Fibroblast of the conjunctiva (primary cell): Measurements from ENCODE around the gene HHAT.
A peak's percentile ranks its signal among the peaks of the same experiment; 100 is the strongest.

Source experiments
- DNase-seq: peaks from one replicate; pipeline ENCODE4 v3.0.0-alpha.2; 2010; ENCODE audit warnings: low read depth

The HHAT gene

DNA sequence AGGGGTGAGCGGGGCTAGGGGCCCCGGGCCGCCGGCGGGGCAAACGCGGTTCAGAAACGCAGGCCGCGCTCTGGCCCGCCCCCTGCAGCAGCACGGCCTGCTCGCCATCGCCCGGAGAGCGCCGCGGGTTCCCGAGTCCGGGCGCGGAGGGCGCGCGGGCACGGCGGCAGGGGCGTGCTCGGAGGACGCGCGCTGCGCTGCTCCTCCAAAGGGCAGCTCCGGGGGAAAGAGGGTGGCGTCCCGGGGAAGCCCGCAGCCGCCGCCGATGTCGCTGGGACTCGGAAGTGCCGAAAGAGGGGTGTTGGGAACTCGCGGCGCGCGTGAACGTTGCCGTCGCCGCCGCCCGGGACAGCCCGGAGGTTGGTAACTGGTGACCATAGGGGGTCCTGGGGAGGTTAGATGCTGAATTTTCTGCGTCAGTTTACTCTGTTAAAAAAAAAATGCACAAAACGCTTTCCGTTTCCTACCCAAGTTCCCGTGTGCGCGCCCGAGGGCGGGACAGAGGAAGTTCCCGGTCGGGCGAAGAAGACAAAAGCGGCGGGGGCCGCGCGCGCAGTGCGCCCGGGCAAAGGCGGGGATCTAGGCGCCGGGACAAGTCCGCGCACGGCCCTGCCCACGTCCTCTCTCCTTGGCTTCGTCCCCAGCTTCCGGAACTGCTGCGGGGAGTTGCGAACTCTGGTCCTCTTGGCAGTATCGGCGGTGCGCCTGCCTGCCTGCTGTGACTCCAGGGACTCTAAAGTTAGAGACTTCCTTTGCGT, at the start of gene HHAT:
TSS of gene HHAT (plus strand) at position 157 of the 758 bp plus-strand sequence. CDS start 20,074 bp downstream, outside the sequence.
- peak; percentile 44 for DNase-seq

DNA sequence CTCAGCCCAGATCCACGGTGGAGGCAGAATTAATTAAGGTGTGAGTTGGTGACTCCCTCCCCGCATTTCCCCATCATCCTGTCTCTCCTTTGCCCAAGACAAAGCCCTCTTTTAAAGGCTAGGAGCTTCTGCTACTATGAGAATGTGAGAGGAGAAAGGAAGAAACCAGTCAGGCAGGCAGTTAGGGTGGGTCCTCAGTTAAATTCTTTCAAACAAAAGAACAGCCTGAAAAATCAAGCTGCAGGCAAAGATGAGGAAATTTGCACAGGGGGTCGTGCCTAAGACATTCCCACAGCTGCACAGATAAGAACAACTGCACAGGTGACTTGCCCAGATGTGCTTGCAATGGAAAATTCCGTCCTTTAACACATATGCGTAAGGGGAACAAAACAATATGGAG, 48.5 kb upstream of the HHAT start:
- no peak for DNase-seq

DNA sequence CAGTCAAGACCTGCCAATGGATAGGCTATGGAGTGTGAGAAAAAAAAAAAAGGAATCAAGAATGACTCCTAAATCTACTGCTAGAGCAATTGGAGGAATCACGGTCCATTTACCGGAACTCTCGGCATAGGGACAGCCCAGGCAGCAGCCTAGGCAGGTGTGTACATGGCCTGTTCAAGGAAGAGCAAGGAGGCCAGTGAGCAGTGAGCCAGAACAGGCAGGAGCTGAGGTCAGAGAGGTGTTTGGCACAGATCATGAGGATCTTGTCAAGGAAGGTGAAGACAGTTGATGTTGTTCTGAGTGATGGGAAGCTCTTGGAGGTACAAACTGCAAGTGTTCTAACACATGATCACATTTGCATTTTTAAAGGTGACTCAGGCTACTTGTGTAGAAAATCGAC, 40.6 kb upstream of the HHAT start:
- DNase-seq = no peak

DNA sequence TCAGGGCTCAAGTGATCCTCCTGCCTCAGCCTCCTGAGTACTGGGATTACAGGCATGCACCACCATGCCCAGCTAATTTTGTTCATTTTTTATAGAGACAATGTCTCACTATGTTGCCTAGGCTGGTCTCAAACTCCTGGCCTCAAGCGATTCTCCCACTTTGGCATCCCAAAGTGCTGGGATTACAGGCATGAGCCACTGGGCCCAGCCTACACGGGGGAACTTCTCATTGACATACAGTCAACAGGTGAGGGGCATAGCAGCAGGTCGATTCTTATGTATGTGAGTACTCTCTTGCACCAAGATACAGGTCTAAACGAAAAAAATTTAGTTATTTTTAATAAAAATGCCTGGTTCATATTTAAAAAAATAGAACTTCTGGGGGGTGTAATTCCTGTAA, 39.5 kb upstream of the HHAT start:
- no peak for DNase-seq

DNA sequence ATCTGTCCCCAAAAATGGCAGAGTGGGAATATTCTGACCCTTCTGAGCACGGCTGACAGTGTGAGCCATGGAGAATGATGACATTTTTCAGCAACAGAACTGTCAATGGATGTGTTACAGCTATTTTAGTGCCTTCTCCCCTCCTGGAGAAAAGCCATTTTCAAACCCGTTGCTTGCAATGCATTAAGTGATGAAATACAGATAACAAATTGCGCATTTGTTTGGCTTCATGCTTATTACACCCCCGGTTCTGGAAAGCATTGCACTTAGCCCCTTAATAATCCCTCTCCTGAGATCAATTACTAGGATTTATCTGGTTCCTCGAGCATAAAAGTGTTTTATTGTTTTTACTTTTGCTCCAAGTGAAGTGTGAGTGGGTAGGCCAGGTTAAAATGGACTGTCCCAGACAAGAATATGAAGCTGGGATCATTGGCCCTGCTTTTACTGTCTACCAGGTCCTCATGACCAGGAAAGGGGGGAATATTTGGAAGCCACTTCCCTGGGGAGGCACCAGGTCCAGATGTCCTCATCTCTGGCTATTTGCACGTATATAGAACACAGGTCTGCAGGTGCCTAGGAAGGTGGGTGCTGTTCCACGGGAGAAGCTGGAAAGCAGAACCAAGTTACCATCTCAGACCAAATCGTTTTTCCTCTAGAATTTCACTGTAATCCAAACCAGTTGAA, 37.5 kb upstream of the HHAT start:
- DNase-seq = no peak

DNA sequence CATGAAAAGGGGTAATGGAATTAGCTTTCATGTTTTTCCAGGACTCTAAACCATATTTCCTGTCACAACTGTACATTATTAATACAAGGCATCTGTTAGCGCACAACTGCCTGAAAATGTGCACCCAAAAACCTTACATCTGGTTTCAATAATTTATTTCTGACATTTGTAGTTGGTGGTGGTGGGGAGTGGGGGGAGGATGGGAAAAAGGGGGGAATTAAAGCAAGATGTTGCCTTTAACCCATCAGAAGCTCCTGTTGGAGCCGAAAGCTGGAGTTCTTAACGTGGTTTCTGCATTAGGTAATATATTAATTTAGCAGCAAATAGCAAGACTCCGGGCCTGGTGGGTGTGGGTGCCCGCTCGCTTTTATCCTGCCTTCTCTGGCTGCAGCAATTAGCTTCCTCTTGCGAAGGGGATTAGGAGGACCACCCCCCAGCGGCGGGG, 36.9 kb upstream of the HHAT start:
- peak; percentile 91 for DNase-seq

DNA sequence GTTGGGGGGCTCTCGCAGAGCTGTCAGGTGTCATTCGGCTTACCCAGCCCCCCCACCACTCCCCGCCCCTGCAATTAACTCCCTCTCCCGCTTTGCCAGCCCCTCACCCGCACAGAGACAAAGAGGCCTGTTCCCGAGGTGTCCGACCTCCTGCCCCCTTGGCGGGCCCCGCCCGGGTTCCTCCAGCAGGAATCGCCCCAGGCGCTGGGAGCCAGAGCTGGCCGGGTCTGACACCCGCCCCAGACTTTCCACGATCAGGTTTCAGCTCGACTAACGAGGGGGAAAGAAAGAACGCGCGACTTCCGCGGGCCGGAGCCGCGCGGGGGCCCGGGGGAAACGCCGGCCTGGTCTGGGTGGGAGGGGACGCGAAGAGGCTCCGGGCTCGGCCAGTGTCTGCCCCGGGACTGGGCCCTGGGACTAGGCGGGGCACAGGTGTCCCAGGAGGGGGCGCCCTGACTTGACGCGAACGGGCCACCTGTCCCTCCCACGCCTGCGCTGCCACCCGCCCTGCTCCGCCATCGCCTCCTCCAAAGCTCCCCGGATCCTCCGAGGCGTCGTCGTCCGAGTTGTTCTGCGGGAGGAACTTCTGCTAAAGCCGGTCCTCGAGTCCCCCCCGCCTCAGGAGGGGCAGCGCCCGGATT, 36.4 kb upstream of the HHAT start:
- DNase-seq = peak; percentile 41

DNA sequence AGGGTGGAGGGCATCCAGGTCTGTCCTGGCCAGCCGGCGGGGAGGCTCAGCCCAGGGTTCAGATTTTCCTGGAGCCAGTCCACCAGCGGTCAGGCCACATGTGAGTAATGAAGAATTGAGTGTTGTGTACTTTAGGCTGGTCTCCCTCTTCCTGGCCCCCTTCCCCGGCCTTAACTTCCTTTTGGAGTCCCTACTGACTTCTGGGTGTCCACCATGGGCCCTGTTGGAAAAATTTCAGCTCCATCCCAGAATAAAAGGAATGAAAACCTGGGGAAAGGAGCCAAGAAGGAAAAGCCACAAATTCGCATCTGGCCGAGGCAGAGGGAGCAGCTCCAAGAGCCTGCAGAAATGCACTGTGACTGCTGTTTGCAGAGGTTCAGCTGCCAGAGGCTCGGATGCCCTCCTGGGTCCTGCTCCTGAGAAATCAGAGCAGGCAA, 35.5 kb upstream of the HHAT start:
- DNase-seq = peak; percentile 87

DNA sequence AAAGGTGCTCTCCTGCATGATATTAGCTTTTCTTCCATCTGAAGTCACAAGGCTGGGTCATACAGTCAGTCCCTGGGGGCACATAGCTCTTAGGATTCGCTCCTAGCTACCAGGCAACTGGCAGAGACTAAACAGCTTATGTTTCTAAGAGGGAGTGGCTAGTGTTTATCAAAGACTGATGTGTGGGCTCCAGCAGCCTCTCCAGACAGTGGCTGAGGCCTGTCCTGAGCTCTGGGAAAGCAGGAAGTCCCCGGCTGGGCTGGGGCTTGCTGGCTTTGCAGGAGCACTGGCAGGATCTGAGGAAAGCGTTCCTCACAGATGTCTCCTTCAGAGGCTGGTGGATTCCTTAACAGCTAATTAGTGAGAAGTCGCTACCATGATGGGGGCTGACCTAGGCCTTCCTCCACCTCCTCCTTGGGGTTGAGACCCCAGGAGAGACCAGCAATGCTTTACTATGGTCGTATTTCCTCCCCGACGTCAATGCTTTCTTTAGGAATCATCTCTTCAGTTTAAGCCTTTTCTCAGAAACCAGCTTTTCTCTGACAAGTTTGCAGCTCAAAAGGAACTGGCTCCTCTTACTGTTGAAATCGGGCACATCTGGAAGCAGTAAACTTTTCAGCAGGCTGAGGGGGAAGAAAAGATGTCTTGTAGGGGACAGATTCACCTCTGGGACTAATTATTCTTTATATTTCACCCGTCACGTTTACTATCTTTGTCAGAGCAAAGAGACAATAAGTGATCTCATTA, 33.5 kb upstream of the HHAT start:
- DNase-seq = peak; percentile 50

DNA sequence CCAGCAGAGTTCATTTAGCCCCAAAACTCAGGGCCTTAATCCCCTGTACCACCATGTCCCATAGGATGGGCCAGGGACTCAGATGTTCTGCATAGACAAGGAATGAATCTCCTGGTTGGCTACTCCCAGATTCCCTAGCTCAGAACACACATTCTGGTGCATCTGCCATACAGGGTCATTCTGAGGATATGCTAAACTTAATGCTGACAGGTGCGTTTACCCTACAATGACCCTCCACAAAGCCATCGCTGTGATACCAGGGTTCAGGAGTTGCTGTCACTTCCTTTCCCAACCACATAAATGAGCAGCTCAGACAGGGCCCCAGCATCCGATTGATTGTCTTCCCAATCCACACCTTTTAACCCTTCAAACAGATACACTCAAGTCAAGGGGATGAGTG, 32.0 kb upstream of the HHAT start:
- no peak for DNase-seq

DNA sequence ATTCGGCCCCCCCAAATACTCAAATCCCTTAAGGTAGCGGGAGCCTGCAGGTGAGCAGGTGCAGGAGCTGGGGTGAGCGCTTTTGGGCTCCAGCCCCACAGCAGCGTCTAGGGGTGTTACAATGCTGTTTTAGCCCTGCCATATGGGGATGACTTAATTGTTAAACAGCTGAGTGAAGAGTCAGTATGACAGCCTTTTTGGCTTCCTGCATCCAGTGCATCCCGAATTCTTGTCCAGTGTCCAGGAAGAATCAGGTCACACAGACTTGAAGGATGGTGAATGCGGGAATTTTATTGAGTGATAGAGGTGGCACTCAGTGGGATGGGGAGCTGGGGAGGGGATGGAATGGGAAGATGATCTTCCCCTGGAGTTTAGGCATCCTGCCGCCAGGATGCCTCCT, 30.4 kb upstream of the HHAT start:
- no peak for DNase-seq

DNA sequence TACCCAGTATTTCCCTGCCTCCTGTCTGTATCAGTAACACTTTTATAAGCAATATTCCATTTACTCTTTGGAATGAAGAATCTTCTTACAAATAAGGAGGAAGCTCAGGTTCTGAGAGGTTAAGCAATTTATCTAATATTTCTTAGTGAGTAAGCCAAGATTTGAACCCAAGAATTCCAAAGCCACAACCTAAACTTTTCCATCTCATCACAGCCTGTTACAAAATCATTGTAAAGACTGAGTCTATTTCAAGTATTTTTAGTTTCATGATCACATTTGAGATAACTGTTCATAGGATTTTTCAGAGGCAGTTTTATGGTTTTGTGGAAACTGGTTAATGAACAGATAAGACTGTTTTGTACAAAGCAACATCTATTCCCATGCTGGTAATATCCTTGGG, 29.8 kb upstream of the HHAT start:
- DNase-seq = no peak

DNA sequence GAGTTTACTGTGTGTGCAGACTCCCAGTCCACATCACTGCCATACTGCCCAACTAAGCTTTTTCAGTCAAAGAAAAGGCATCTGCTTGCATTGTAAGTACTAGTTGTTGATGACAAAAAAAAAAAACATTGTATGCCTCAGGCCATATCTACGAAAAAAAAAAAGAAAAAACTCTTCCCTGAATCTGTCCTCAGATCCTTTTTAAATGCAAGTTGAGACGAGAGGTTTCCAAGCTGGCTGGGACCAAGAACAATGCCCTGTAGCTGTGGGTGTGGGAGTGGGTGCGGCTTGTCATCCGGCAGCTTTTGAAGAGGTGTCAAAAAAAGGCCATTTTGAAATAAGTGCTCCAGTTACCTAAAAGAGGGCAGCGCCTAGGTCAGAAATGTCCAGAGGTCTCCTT, 29.2 kb upstream of the HHAT start:
- no peak for DNase-seq

DNA sequence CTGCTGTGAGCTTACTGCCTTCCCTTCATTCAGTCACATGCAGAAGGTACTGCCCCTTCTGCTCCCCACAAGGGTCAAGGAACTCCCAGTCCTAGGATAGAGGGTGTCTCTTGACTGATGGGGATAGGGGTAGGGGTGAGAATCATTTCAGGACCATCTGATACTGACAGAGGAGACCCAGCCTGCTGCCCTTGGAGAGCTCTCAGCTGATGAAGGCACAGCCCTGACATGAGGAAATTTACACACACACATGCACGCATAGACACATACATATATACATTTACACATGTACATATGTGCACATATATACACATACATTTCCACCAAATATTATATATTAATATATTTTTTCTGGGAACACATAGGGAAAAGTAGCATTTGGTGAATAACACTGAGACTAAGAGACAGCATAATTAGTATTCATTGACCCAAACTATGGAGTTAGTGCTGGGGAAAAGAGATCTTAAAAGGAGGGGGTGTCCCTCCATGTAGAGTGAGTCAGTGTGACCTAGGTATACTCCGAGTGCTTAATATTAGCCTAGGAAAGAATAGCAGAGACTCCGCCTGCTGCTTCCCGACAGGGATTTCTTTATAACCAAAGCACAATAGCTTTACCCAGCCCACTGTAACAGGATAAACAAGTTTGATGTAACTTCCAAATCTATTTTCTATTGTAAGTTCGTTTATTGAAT, 27.6 kb upstream of the HHAT start:
- no peak for DNase-seq

DNA sequence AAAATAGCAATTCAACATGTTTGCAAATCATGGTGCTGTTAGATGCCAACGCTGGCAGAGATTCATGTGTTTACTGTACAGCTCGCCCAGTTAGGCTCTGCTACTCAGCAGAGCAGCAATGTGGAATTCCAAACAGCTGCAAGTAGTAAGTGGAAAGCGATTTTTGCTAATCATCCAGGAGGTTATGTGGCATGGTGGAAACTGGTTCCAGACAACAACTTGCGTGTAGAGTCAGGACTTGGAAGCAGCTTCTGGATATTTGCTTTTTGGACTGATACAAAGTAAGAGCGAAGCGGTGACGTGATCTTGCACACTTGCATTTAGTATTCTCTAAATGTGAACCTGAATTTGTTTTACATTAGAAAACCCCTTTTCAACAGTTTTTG, 27.1 kb upstream of the HHAT start:
- DNase-seq = no peak

DNA sequence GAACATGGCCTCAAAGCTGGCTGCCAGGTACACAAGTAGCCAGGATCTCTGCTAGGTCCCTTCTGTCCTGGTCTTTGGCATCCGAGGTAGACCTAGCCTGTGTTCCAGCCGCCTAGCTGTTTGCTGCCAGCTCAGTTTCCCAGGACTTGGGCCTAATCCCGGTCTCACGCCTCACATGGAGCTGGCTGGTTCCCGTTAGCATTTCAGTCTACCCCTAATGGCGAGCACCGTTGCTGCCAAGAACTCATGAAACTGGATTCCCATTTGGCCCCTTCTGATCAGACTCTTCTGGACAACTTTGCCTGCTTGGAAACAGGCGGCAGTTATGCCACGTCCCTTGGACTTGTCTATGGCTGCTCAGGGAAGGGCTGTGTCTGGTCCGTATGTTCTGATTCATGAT, 26.2 kb upstream of the HHAT start:
- DNase-seq = no peak

DNA sequence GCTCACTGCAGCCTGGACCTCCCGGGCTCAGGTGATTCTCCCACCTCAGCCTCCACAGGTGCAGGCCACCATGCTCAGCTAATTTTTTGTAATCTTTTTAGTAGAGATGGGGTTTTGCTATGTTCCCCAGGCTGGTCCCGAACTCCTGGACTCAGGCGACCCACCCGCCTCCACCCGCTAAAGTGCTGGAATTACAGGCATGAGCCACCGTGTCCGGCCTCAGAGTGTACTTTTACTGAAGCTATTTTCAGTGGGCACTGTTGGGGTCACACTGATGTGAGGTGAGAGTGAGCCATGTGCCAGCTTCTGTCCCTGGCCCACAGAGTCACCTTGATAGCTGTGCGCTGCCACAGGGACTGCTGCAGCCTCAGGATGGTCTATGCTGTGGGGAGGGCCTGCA, 25.3 kb upstream of the HHAT start:
- DNase-seq = no peak

DNA sequence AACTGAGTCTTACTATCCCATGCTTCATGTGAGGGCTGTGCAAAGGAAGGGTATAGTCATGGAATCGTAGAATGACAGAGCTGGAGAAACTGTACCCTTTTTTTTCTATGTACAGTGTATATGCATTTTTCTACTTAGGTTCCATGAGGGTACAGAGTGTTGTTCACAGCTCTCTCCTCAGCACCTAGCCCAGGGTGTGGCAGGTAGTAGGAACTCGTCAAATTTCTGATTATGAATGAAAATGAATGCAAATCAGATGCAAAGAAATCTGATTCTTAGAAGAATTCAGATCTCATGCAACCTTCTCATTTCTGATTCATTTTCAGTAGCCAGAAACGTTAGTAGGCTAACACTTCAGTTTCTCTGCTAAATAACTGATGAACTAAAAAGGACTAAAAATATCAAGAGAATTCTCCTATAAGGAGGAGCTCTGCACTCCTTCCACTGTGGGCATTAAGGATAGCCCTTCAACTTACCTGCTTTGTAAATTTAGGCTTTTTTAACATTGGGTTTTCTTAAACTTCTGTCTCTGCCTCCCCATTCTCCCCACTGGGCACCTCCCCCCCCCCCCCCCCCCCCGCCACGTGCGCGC, 18.0 kb upstream of the HHAT start:
- DNase-seq = no peak

DNA sequence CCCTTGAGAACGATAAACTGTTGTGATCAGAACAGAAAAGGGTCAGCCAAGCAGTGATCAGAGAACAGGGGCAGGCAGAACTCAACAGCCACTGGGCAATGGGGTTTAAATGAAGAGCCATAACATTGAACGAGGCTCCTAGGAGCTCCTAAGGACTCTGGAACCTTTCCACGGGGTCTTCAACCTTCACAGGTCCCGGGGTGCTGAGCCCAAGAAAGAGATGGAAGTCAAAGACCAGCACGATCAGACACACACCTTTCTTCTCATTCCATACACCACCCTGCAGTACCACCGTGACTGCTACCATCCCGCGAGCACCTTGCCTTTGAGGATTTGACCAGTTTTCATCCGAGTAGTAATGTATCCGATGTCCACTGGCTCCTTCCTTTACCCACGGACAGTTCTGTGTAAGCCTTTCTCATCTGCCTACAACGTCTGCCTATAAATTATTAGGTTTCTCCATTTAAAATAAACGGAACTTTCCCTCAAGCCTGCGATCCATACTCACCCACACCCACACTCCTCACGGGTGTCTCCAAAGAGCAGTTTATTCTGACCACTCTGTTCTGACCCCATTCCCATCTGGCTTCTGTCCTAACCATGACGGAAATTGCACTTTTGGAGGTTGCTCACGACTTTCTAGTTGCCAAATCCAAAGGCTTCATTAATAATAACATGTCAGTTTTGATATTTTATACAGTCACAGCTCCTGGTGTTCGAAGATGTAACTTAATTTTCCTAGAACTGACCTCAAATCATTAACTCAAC, 16.8 kb upstream of the HHAT start:
- DNase-seq = no peak

DNA sequence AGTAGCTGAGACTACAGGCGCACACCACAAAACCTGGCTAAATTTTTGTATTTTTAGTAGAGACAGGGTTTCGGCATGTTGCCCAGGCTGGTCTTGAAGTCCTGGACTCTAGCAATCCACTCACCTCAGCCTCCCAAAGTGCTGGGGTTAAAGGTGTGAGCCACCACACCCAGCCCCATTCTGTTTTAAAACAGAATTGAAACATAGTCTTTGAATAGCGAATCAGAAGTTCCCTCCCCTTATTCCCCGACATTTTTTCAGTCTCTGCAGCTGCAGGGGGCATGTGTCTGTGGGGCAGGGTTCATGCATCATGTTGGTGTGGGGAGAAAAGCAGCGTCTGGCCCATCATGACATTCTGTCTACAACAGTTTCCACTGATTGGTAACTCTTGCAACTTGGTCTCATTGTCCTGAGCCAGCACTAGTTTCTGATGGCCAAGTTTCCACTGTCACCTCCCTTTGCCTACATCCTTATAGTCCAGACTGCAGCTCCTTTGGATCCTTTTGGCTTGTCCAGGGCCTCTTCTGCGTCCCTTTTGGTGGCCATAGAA, 15.6 kb upstream of the HHAT start:
- no peak for DNase-seq
